ENCODE measurements around the gene RPL36A.
A peak's percentile ranks its signal among the peaks of the same experiment; 100 is the strongest.

Gene RPL36A

DNA sequence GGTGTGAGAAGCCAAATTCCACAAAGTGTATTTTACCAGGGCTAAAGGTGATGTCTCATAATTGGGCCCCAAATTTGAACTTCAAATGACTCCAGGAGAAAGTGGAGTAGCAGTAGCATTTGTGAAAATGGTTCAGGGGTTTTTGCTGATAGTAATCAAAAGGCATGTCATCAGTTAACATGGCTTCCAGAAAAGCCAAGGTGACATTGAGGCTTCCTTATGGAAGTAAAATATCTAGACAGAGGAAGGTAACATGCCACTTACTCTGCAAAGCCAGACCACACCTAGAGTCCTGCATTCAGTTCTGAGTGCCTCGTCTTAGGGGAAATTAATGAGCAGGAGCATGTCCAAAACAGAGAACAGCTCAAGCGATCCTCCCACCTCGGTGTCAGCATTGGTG lies 2.2 kb upstream of the RPL36A start:
- Histone ChIP-seq H3K36me3 (ENCODE audit: low read depth) (peaks cover 26% of the 10 kb centered on the region), H3K9me3 (ENCODE audit: severe bottlenecking) (no peaks in the 10 kb centered on the region), H3K27ac (ENCODE audit: poor library complexity, severe bottlenecking) (no peak overlapping the region), H3K4me1 (ENCODE audit: insufficient read depth, poor library complexity, severe bottlenecking) (no peaks in the 10 kb centered on the region), H3K27me3 (ENCODE audit: insufficient read depth, poor library complexity, severe bottlenecking) (no peaks in the 10 kb centered on the region), H3K4me3 (ENCODE audit: severe bottlenecking) (no peak overlapping the region)
- DNase-seq (ENCODE audit: low spot score) (no peak), ATAC-seq (ENCODE audit: low read depth) (no peak)
- TF ChIP-seq, protein P1, sequence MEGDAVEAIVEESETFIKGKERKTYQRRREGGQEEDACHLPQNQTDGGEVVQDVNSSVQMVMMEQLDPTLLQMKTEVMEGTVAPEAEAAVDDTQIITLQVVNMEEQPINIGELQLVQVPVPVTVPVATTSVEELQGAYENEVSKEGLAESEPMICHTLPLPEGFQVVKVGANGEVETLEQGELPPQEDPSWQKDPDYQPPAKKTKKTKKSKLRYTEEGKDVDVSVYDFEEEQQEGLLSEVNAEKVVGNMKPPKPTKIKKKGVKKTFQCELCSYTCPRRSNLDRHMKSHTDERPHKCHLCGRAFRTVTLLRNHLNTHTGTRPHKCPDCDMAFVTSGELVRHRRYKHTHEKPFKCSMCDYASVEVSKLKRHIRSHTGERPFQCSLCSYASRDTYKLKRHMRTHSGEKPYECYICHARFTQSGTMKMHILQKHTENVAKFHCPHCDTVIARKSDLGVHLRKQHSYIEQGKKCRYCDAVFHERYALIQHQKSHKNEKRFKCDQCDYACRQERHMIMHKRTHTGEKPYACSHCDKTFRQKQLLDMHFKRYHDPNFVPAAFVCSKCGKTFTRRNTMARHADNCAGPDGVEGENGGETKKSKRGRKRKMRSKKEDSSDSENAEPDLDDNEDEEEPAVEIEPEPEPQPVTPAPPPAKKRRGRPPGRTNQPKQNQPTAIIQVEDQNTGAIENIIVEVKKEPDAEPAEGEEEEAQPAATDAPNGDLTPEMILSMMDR (IDR thresholded peaks at IDR 0.05; ENCODE audit: poor library complexity, severe bottlenecking) = no peak

DNA sequence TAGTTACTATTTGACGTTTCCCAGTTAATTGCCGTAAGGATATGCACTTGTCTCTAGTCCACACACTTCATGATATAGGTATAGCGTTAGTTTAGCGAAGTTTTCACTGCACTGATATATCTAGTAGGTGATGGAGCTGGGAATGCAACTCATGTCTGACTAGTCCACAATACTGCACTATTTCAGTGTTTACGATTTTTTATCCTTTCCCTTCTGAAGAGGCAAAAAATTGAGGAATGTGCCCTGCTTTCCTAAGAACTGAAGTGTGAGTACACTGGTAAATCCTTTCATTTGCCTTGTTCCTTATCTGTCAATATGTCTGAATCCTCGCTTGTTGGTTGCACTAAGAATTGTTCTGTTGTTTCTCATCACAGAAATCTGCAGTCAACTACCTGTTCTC lies 1.0 kb downstream of the RPL36A start:
- Histone ChIP-seq H3K4me3 (ENCODE audit: severe bottlenecking) (peak overlapping the region; percentile 62), H3K4me1 (ENCODE audit: insufficient read depth, poor library complexity, severe bottlenecking) (no peaks in the 10 kb centered on the region), H3K9me3 (ENCODE audit: severe bottlenecking) (no peaks in the 10 kb centered on the region), H3K36me3 (ENCODE audit: low read depth) (peaks cover 52% of the 10 kb centered on the region), H3K27ac (ENCODE audit: poor library complexity, severe bottlenecking) (peak overlapping the region; percentile 75), H3K27me3 (ENCODE audit: insufficient read depth, poor library complexity, severe bottlenecking) (no peaks in the 10 kb centered on the region)
- DNase-seq (ENCODE audit: low spot score) (no peak), ATAC-seq (ENCODE audit: low read depth) (no peak)
- TF ChIP-seq, protein P1 (IDR thresholded peaks at IDR 0.05; ENCODE audit: poor library complexity, severe bottlenecking) = no peak

DNA sequence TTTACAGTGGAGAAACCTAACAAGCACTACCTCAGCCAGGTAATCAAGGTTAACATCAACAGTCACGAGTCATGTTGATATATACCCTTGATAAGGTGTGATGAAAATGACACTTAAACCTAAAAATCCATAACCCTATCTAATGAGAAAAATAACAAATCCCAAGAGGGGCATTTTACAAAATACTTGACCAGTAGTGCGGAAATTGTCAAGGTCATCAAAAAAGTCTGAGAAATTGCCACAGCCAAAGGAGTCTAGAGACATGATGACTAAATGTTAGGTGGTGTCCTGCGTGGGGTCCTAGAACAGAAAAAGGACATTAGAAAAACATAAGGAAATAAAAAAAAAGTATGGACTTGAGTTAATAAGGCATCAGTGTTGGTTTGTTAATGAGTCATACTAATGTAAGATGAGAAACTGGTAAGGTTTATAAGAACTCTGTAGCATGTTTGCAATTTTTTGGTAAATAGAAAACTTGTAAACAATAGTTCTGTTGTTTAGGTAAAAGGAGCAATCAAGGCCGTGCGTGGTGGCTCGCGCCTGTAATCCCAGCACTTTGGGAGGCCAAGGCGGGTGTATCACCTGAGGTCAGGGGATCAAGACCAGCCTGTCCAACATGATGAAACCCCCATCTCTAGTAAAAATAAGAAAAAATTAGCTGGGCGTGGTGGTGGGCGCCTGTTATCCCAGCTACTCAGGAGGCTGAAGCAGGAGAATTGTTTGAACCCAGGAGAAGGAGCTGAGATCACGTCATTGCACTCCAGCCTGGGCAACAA lies 2.9 kb downstream of the RPL36A start:
- no peak for DNase-seq (ENCODE audit: low spot score)
- Histone ChIP-seq H3K9me3 (ENCODE audit: severe bottlenecking) (no peaks in the 10 kb centered on the region), H3K27me3 (ENCODE audit: insufficient read depth, poor library complexity, severe bottlenecking) (no peaks in the 10 kb centered on the region), H3K4me1 (ENCODE audit: insufficient read depth, poor library complexity, severe bottlenecking) (no peaks in the 10 kb centered on the region), H3K4me3 (ENCODE audit: severe bottlenecking) (no peak overlapping the region), H3K27ac (ENCODE audit: poor library complexity, severe bottlenecking) (peak overlapping the region; percentile 75), H3K36me3 (ENCODE audit: low read depth) (peaks cover 52% of the 10 kb centered on the region)
- TF ChIP-seq, protein P1 (IDR thresholded peaks at IDR 0.05; ENCODE audit: poor library complexity, severe bottlenecking) = no peak
- no peak for ATAC-seq (ENCODE audit: low read depth)

DNA sequence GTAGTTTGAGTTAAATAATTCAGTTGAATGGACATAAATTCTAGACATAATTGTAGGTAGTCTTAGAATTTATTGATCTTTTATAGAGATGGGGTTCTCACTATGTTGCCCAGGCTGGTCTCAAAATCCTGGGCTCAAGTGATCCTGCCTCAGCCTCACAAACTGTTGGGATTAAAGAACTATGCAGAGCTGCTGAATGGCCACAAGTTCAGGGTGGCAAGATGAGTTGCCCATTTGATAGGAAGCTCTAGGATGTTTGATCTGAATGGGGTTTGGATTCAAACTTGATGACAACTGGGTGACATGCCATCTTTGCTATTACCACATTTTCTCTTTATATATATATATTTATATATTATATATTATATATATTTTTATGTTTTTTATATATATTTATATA lies 3.6 kb downstream of the RPL36A start:
- Histone ChIP-seq H3K36me3 (ENCODE audit: low read depth) (peaks cover 52% of the 10 kb centered on the region), H3K4me3 (ENCODE audit: severe bottlenecking) (no peak overlapping the region), H3K9me3 (ENCODE audit: severe bottlenecking) (no peaks in the 10 kb centered on the region), H3K4me1 (ENCODE audit: insufficient read depth, poor library complexity, severe bottlenecking) (no peaks in the 10 kb centered on the region), H3K27ac (ENCODE audit: poor library complexity, severe bottlenecking) (peak overlapping the region; percentile 75), H3K27me3 (ENCODE audit: insufficient read depth, poor library complexity, severe bottlenecking) (no peaks in the 10 kb centered on the region)
- DNase-seq (ENCODE audit: low spot score) (no peak), ATAC-seq (ENCODE audit: low read depth) (no peak)
- TF ChIP-seq, protein P1 (IDR thresholded peaks at IDR 0.05; ENCODE audit: poor library complexity, severe bottlenecking) = no peak

DNA sequence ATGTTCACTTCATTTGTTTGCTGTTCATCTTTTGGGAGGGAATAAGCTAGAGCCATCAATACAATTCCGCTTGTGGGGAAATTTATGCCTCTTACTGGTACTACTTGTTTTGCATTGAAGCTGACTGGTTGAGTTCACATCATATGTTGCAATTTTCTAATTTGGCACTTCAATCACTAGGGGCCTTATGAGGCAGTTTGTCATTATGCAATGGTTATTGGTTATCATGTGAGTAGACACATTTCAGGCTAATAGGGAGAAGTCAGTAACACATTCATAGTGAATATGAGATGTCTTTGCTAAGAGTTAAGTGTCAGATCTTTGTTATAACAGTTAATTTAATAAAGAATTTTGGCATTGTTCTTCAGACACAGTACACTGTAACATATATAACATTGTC lies 5.0 kb downstream of the RPL36A start:
- H3K27me3 ChIP-seq (ENCODE audit: insufficient read depth, poor library complexity, severe bottlenecking) = no peaks in the 10 kb centered on the region
- H3K36me3 ChIP-seq (ENCODE audit: low read depth) = peaks cover 52% of the 10 kb centered on the region
- H3K9me3 ChIP-seq (ENCODE audit: severe bottlenecking) = no peaks in the 10 kb centered on the region
- H3K27ac ChIP-seq (ENCODE audit: poor library complexity, severe bottlenecking) = no peak overlapping the region
- TF ChIP-seq, protein P1 (IDR thresholded peaks at IDR 0.05; ENCODE audit: poor library complexity, severe bottlenecking) = no peak
- no peak overlapping the region for H3K4me3 ChIP-seq (ENCODE audit: severe bottlenecking)
- DNase-seq (ENCODE audit: low spot score) (no peak), ATAC-seq (ENCODE audit: low read depth) (peak; percentile 21; the same call in 1 of the 3 replicates)
- no peaks in the 10 kb centered on the region for H3K4me1 ChIP-seq (ENCODE audit: insufficient read depth, poor library complexity, severe bottlenecking)

All from RWPE2 (cell line).